ENCODE results near the gene MSX1. TPM values are rescaled to one million over a fixed set of nuclear protein-coding genes. Genes with fewer than 3 reads are reported as not detected.

Gene MSX1
- total and polyA plus RNA-seq, 4 donors, result 3.8 to 14.5 (median 4.7) TPM

DNA sequence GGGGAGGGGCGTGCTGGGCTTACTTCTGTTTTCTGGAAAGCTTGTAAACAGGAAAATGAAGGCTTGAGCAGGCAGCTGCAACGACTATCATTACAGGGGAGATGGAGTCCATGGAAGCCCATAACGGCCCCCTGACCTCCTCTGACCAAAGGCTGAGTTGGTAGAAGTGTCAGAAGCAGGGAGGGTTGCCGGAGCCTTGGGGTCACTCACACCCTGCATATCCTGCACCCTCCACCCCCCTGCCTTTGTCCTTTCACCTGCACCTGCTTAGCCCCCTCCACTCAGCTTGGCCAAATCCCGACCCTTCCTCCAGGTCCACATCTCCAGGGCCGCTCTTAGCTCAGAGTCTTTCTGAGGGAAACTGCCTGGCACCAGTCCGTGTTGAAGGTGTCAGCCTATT lies 12.5 kb upstream of the MSX1 start:
- Histone ChIP-seq H3K4me1 (ENCODE audit: control insufficient read depth in 1 of 2, insufficient read depth in 2 of 2, low read length in 2 of 2) (no peaks in the 10 kb centered on the region), H3K36me3 (ENCODE audit: control insufficient read depth in 1 of 2, insufficient read depth in 2 of 2, low read length in 1 of 2) (no peaks in the 10 kb centered on the region), H3K9me3 (ENCODE audit: control insufficient read depth, low read length) (no peaks in the 10 kb centered on the region), H3K4me3 (ENCODE audit: low read length in 2 of 2) (no peak overlapping the region), H3K27ac (ENCODE audit: low read depth in 1 of 2, low read length in 2 of 2) (no peak overlapping the region), H3K27me3 (ENCODE audit: control insufficient read depth in 1 of 2, insufficient read depth in 2 of 2, low read length in 1 of 2) (no peaks in the 10 kb centered on the region)
- 68 to 77% methylated on average over 7 of the region's 7 CpGs for WGBS, 2 donors
- DNase-seq (no peak), ATAC-seq (ENCODE audit: low FRiP score) (no peak)
- intact Hi-C loops (cut with DNase I), result no loop called here

DNA sequence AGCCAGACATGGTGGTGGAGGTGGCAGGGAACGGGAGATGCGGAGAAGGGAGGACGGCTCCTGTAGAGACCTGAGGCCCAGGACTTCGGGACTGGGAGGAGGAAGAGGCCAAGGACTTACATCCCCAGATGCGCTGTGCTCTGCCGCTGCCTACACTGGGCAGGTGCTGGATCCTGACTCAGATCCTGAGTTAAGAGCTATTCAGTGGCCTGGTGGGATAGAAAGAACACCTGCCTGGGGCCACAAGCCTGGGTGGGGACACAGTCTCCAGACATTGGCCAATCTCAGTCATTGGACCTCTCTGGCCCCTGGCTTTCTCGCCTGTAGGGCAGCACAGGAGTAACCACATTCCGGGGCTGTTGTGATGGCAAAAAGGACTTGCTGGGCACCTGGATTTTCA lies 10.9 kb upstream of the MSX1 start:
- intact Hi-C loops (cut with DNase I), result no loop called here
- no peak overlapping the region for H3K4me3 ChIP-seq (ENCODE audit: low read length in 2 of 2)
- H3K27me3 ChIP-seq (ENCODE audit: control insufficient read depth in 1 of 2, insufficient read depth in 2 of 2, low read length in 1 of 2), result no peaks in the 10 kb centered on the region
- ATAC-seq (ENCODE audit: low FRiP score) (no peak), DNase-seq (peak in 1 of 2 donors; percentile 61)
- no peak overlapping the region for H3K27ac ChIP-seq (ENCODE audit: low read depth in 1 of 2, low read length in 2 of 2)
- 89 to 96% methylated on average over 8 of the region's 8 CpGs for WGBS, 2 donors
- no peaks in the 10 kb centered on the region for H3K4me1 ChIP-seq (ENCODE audit: control insufficient read depth in 1 of 2, insufficient read depth in 2 of 2, low read length in 2 of 2)
- H3K36me3 ChIP-seq (ENCODE audit: control insufficient read depth in 1 of 2, insufficient read depth in 2 of 2, low read length in 1 of 2), result no peaks in the 10 kb centered on the region
- no peaks in the 10 kb centered on the region for H3K9me3 ChIP-seq (ENCODE audit: control insufficient read depth, low read length)

DNA sequence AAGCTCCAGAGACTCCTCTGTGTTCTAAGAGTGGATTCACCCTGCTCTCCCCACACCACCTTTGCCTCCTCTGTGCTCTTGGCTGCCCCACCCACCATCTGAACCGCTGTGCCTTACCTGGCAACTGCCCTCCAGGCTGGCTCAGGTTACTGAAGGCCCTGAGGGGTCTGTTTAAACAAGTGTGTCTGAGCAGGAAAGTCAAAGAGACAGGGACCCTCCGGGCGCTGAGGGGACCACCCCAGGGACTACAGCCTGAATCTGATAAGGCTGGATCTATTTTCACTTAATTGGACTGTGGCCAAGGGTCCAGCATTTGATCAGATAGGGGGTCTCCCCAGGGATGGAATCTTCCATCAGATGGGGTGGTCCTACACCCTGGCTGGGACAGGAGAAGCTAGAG lies 10.4 kb upstream of the MSX1 start:
- WGBS, 2 donors, result 72 to 75% methylated on average over 3 of the region's 3 CpGs
- H3K4me3 ChIP-seq (ENCODE audit: low read length in 2 of 2), result no peak overlapping the region
- no peaks in the 10 kb centered on the region for H3K4me1 ChIP-seq (ENCODE audit: control insufficient read depth in 1 of 2, insufficient read depth in 2 of 2, low read length in 2 of 2)
- no peaks in the 10 kb centered on the region for H3K27me3 ChIP-seq (ENCODE audit: control insufficient read depth in 1 of 2, insufficient read depth in 2 of 2, low read length in 1 of 2)
- intact Hi-C loops (cut with DNase I), result no loop called here
- DNase-seq (no peak), ATAC-seq (ENCODE audit: low FRiP score) (no peak)
- H3K36me3 ChIP-seq (ENCODE audit: control insufficient read depth in 1 of 2, insufficient read depth in 2 of 2, low read length in 1 of 2), result no peaks in the 10 kb centered on the region
- H3K9me3 ChIP-seq (ENCODE audit: control insufficient read depth, low read length), result no peaks in the 10 kb centered on the region
- H3K27ac ChIP-seq (ENCODE audit: low read depth in 1 of 2, low read length in 2 of 2), result no peak overlapping the region

DNA sequence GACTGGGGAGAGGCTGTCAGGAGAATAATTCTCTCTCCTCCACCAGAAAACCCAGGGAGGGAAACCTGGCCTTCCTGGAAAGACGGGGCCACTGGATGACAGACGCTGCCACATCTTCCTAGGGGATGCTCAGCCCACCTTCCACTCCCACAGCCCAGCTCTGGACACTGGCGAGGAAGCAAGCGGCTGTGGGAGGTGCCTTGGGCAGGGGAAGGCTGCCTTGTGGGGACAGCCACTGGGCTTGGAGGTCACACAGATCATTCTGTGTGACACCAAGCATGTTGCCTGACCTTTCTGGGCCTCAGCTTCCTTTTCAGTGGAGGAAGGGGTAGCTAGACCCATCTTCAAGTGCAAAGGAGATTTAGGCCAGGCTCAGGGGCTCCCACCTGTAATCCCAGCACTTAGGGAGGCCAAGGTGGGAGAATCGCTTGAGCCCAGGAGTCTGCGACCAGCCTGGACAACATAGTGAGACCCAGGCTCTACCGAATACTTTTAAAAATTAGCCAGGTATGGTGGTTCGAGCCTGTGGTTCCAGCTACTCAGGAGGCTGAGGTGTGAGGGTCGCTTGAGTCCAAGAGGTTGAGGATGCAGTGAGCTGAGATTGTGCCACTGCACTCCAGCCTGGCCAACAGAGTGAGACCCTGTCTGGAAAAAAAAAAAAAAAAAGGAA lies 9.8 kb upstream of the MSX1 start:
- 95 to 96% methylated on average over 9 of the region's 9 CpGs for WGBS, 2 donors
- no peak for ATAC-seq (ENCODE audit: low FRiP score)
- Histone ChIP-seq H3K27me3 (ENCODE audit: control insufficient read depth in 1 of 2, insufficient read depth in 2 of 2, low read length in 1 of 2) (no peaks in the 10 kb centered on the region), H3K9me3 (ENCODE audit: control insufficient read depth, low read length) (no peaks in the 10 kb centered on the region), H3K36me3 (ENCODE audit: control insufficient read depth in 1 of 2, insufficient read depth in 2 of 2, low read length in 1 of 2) (no peaks in the 10 kb centered on the region), H3K4me3 (ENCODE audit: low read length in 2 of 2) (no peak overlapping the region), H3K27ac (ENCODE audit: low read depth in 1 of 2, low read length in 2 of 2) (no peak overlapping the region), H3K4me1 (ENCODE audit: control insufficient read depth in 1 of 2, insufficient read depth in 2 of 2, low read length in 2 of 2) (no peaks in the 10 kb centered on the region)
- no peak for DNase-seq
- intact Hi-C loops (cut with DNase I), result loop anchor here in 1 of 2 donors (5.0 kb wide), 1 partner anchor 57 kb away; no protein-coding TSS in a partner anchor

DNA sequence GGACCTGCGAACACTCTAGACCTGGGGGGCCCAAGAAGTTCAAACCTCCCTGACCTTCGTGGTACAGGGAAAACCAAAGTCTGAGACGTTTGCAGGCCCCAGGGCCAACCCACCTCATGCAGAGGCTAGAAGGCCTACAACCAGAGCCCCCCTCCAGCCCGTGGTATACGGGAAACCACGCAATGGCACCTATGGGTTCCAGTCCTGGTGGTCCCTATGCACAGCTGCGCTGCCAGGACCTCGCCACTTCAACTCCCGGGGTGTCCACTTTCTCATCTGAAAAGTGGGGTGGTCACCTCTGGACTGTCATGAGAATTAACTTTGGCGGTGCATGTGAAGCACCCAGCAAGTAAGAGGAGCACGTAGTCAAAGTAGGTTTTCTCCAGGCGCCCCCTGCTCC lies 8.4 kb upstream of the MSX1 start:
- H3K27ac ChIP-seq (ENCODE audit: low read depth in 1 of 2, low read length in 2 of 2), result no peak overlapping the region
- H3K9me3 ChIP-seq (ENCODE audit: control insufficient read depth, low read length), result no peaks in the 10 kb centered on the region
- H3K4me1 ChIP-seq (ENCODE audit: control insufficient read depth in 1 of 2, insufficient read depth in 2 of 2, low read length in 2 of 2), result no peaks in the 10 kb centered on the region
- ATAC-seq (ENCODE audit: low FRiP score), result no peak
- no peaks in the 10 kb centered on the region for H3K27me3 ChIP-seq (ENCODE audit: control insufficient read depth in 1 of 2, insufficient read depth in 2 of 2, low read length in 1 of 2)
- H3K36me3 ChIP-seq (ENCODE audit: control insufficient read depth in 1 of 2, insufficient read depth in 2 of 2, low read length in 1 of 2), result no peaks in the 10 kb centered on the region
- H3K4me3 ChIP-seq (ENCODE audit: low read length in 2 of 2), result no peak overlapping the region
- intact Hi-C loops (cut with DNase I), result loop anchor here in 1 of 2 donors (5.0 kb wide), 1 partner anchor 59 kb away; no protein-coding TSS in a partner anchor
- DNase-seq, result peak in 1 of 2 donors; percentile 41
- 94 to 97% methylated on average over 12 of the region's 12 CpGs for WGBS, 2 donors

DNA sequence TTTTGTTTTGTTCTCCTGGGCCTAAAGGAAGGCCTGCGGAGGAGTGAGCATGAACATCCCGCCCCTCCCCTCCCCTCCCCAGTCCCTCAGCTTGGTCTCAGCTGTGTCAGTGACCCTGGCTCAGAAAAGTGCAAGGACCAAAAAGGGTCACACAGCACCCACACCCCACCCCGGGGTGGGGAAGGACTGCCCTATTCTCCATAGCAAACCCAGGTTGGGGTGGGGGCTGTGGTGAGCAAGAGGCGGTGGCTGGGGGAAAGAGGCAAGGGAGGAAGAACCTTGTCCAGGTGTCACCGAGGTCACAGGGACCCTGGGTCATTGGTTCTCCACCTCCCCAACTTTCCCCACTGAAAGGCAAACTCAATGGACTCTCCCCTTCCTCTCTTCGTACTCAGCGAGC lies 7.6 kb upstream of the MSX1 start:
- no peaks in the 10 kb centered on the region for H3K36me3 ChIP-seq (ENCODE audit: control insufficient read depth in 1 of 2, insufficient read depth in 2 of 2, low read length in 1 of 2)
- no peaks in the 10 kb centered on the region for H3K4me1 ChIP-seq (ENCODE audit: control insufficient read depth in 1 of 2, insufficient read depth in 2 of 2, low read length in 2 of 2)
- DNase-seq (peak in 1 of 2 donors; percentile 51), ATAC-seq (ENCODE audit: low FRiP score) (no peak)
- no peak overlapping the region for H3K4me3 ChIP-seq (ENCODE audit: low read length in 2 of 2)
- H3K9me3 ChIP-seq (ENCODE audit: control insufficient read depth, low read length), result no peaks in the 10 kb centered on the region
- WGBS, 2 donors, result 90 to 94% methylated on average over 7 of the region's 7 CpGs
- H3K27ac ChIP-seq (ENCODE audit: low read depth in 1 of 2, low read length in 2 of 2), result no peak overlapping the region
- intact Hi-C loops (cut with DNase I), result loop anchor here in 1 of 2 donors (5.0 kb wide), 1 partner anchor 60 kb away; no protein-coding TSS in a partner anchor
- no peaks in the 10 kb centered on the region for H3K27me3 ChIP-seq (ENCODE audit: control insufficient read depth in 1 of 2, insufficient read depth in 2 of 2, low read length in 1 of 2)

DNA sequence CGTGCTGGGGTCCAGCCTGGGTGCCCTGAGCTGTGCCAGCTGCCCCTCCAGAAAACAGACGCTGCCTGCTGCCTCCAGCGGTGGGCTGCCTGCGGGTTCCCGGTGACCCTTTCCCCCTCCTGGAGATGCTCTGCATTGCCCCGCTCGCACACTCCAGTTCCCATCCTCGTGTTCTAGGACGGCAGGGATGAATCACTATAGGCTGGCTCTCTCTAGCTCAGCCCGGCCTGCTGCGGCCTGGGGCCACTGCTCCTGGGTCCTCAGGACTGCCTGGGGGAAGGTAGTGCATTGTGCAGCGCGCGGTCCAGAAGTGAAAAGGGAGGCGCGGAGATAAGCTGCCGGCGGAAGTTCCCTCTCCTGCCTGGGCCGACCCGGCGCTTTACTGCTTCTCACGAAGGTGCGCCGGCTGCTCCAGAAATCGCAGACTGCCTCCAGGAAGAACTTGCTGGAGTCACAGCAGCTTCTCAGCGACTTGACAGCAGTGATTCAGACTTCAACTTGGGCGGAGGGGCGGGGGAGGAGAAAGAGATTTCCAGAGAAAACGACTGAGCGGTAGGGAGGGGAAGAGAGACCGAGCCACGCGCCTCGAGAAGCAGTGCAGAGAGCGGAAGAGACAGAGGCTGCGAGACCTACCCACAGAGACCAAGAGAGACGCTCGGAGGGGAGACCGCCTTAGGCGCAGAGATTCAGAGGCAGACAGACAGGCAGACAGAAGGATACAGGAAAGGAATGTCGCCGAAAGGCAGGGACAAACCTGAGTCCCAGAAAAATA lies 6.7 kb upstream of the MSX1 start:
- WGBS, 2 donors, result 7% methylated on average over 42 of the region's 42 CpGs
- intact Hi-C loops (cut with DNase I), result loop anchor here in 1 of 2 donors (5.0 kb wide), 1 partner anchor 60 kb away; no protein-coding TSS in a partner anchor
- H3K27ac ChIP-seq (ENCODE audit: low read depth in 1 of 2, low read length in 2 of 2), result peak overlapping the region in 1 of 2 donors; percentile 29

DNA sequence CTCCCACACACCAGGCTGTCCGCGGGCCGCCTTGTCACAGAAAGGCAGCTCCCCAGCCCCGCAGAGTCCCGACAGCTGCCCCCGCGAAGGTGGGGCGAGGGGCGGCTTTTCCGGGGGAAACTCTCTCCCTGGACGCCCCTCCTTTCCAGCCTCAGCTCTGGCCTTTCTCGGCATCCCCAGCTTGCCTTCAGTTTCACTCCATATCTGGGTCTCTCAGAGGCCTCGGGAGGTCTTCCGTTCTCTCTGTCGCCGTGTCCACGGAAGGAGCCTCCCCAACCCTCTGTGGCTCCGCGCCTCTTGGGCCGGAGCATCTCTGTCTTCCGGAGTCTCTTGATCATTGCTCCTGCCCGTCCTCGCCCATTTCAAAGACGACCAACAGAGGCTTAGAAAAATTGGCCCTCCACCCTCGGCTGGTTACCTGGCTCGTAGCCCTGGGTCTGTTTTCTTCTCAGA lies 6.1 kb upstream of the MSX1 start:
- Histone ChIP-seq H3K27ac (ENCODE audit: low read depth in 1 of 2, low read length in 2 of 2) (peak overlapping the region in 1 of 2 donors; percentile 29), H3K4me1 (ENCODE audit: control insufficient read depth in 1 of 2, insufficient read depth in 2 of 2, low read length in 2 of 2) (no peaks in the 10 kb centered on the region), H3K9me3 (ENCODE audit: control insufficient read depth, low read length) (no peaks in the 10 kb centered on the region), H3K27me3 (ENCODE audit: control insufficient read depth in 1 of 2, insufficient read depth in 2 of 2, low read length in 1 of 2) (no peaks in the 10 kb centered on the region), H3K36me3 (ENCODE audit: control insufficient read depth in 1 of 2, insufficient read depth in 2 of 2, low read length in 1 of 2) (no peaks in the 10 kb centered on the region), H3K4me3 (ENCODE audit: low read length in 2 of 2) (peak overlapping the region; percentile 23 to 30)
- intact Hi-C loops (cut with DNase I), result loop anchor here in 1 of 2 donors (5.0 kb wide), 1 partner anchor 61 kb away; no protein-coding TSS in a partner anchor
- ATAC-seq (ENCODE audit: low FRiP score) (peak; percentile 5), DNase-seq (no peak)
- WGBS, 2 donors, result 3% methylated on average over 26 of the region's 26 CpGs

More for the DNA sequence above, 6.7 kb upstream of the MSX1 start:
- H3K4me1 ChIP-seq (ENCODE audit: control insufficient read depth in 1 of 2, insufficient read depth in 2 of 2, low read length in 2 of 2), result no peaks in the 10 kb centered on the region
- no peaks in the 10 kb centered on the region for H3K27me3 ChIP-seq (ENCODE audit: control insufficient read depth in 1 of 2, insufficient read depth in 2 of 2, low read length in 1 of 2)
- no peaks in the 10 kb centered on the region for H3K36me3 ChIP-seq (ENCODE audit: control insufficient read depth in 1 of 2, insufficient read depth in 2 of 2, low read length in 1 of 2)
- ATAC-seq (ENCODE audit: low FRiP score) (peak; percentile 74), DNase-seq (peak; percentile 67 to 76)
- no peaks in the 10 kb centered on the region for H3K9me3 ChIP-seq (ENCODE audit: control insufficient read depth, low read length)
- peak overlapping the region; percentile 23 to 30 for H3K4me3 ChIP-seq (ENCODE audit: low read length in 2 of 2)
